ENCODE results near the gene ANKRD35.
"Not testable (repeated sequence)": the region's sequence is repeated elsewhere in the genome, so short reads cannot be mapped to it uniquely, and the experiment has no call there.

Gene ANKRD35

GRCh38 chr1:145857170-145857569, 28.5 kb downstream of the ANKRD35 start:
- no peak for DNase-seq

GRCh38 chr1:145855426-145855948, 30.2 kb downstream of the ANKRD35 start:
- no peak for DNase-seq

GRCh38 chr1:145849356-145850160, 36.1 kb downstream of the ANKRD35 start:
- DNase-seq, result no peak

- DNase-seq, result no peak
Observed at GRCh38 chr1:145847827-145848226, 37.8 kb downstream of the ANKRD35 start.

GRCh38 chr1:145846201-145846612, 39.5 kb downstream of the ANKRD35 start:
- DNase-seq, result no peak

GRCh38 chr1:145845514-145846161, 40.0 kb downstream of the ANKRD35 start, which contains the start of gene NUDT17:
TSS of gene NUDT17 (plus strand) at chr1:145845630. CDS start at chr1:145845641, 11 bp downstream.
- DNase-seq, result peak; percentile 69

GRCh38 chr1:145845144-145845513, 40.5 kb downstream of the ANKRD35 start:
- DNase-seq, result peak; percentile 69

GRCh38 chr1:145843031-145843430, 42.6 kb downstream of the ANKRD35 start:
- no peak for DNase-seq

GRCh38 chr1:145837656-145838055, 48.0 kb downstream of the ANKRD35 start:
- DNase-seq, result no peak

- DNase-seq, result not testable (repeated sequence)
Observed at GRCh38 chr1:145830810-145831209, 54.9 kb downstream of the ANKRD35 start.

GRCh38 chr1:145828367-145829026, 57.2 kb downstream of the ANKRD35 start:
- no peak for DNase-seq

- no peak for DNase-seq
Observed at GRCh38 chr1:145827966-145828365, 57.7 kb downstream of the ANKRD35 start.

GRCh38 chr1:145826030-145826429, 59.6 kb downstream of the ANKRD35 start:
- no peak for DNase-seq

GRCh38 chr1:145824499-145824842, 61.2 kb downstream of the ANKRD35 start:
- no peak for DNase-seq

- peak; percentile 80 for DNase-seq
Observed at GRCh38 chr1:145823565-145824498, 61.8 kb downstream of the ANKRD35 start, which contains the start of the genes POLR3C and RNF115. TSS of gene POLR3C (plus strand) at chr1:145824200. CDS start at chr1:145825777, 1,577 bp downstream. TSS of gene RNF115 (minus strand) at chr1:145824095. CDS start at chr1:145823873, 222 bp downstream.

- DNase-seq, result not testable (repeated sequence)
Observed at GRCh38 chr1:145822779-145823331, 62.8 kb downstream of the ANKRD35 start.

GRCh38 chr1:145818095-145818494, 67.6 kb downstream of the ANKRD35 start:
- not testable (repeated sequence) for DNase-seq
